ENCODE data around the gene TMEM50B. TPM values are rescaled to one million over a fixed set of nuclear protein-coding genes. Genes with fewer than 3 reads are reported as not detected.
"Not testable (repeated sequence)": the region's sequence is repeated elsewhere in the genome, so short reads cannot be mapped to it uniquely, and the experiment has no call there.

TMEM50B gene
- total RNA-seq, 4 donors from 2014 or later: 53.8 to 83.5 (median 57.0) TPM

- DNase-seq (ENCODE audit: low spot score): no peak
- ATAC-seq (ENCODE audit: low FRiP score): no peak
- no peak for TF ChIP-seq CTCF (IDR thresholded peaks at IDR 0.05)
Measured at GRCh38 chr21:33511639-33512038, 31.9 kb upstream of the TMEM50B start.

GRCh38 chr21:33510826-33511225 is 31.1 kb upstream of the TMEM50B start:
- no peak for TF ChIP-seq CTCF (IDR thresholded peaks at IDR 0.05)
- no peak for DNase-seq (ENCODE audit: low spot score)
- ATAC-seq (ENCODE audit: low FRiP score): no peak

GRCh38 chr21:33507003-33507402 is 27.2 kb upstream of the TMEM50B start:
- not testable (repeated sequence) for DNase-seq (ENCODE audit: low spot score); ATAC-seq (ENCODE audit: low FRiP score)

- no peak for ATAC-seq (ENCODE audit: low FRiP score)
- no peak for DNase-seq (ENCODE audit: low spot score)
- no peak for TF ChIP-seq CTCF (IDR thresholded peaks at IDR 0.05)
Measured at GRCh38 chr21:33505833-33506232, 26.1 kb upstream of the TMEM50B start.

GRCh38 chr21:33496345-33496744 is 16.6 kb upstream of the TMEM50B start:
- ATAC-seq (ENCODE audit: low FRiP score): no peak
- DNase-seq (ENCODE audit: low spot score): no peak
- no peak for TF ChIP-seq CTCF (IDR thresholded peaks at IDR 0.05)

- ATAC-seq (ENCODE audit: low FRiP score) (no peak), DNase-seq (ENCODE audit: low spot score) (no peak)
- TF ChIP-seq CTCF (IDR thresholded peaks at IDR 0.05): no peak
Measured at GRCh38 chr21:33495743-33496142, 16.0 kb upstream of the TMEM50B start.

GRCh38 chr21:33493756-33494155 is 14.0 kb upstream of the TMEM50B start:
- no peak for DNase-seq (ENCODE audit: low spot score)

More at GRCh38 chr21:33493756-33494155, 14.0 kb upstream of the TMEM50B start:
- ATAC-seq (ENCODE audit: low FRiP score): no peak
- TF ChIP-seq CTCF (IDR thresholded peaks at IDR 0.05): no peak
